Brain microvascular endothelial cell (primary cell): ENCODE data around the gene METTL5.
"Not testable (repeated sequence)": the region's sequence is repeated elsewhere in the genome, so short reads cannot be mapped to it uniquely, and the experiment has no call there.

Experiments used
- DNase-seq: peaks from one replicate; pipeline ENCODE4 v3.0.0-alpha.2; 2020
- H3K27ac ChIP-seq: fragments of 250-450 bp; sonication (Bioruptor Pico); 2 replicates; pipeline ENCODE4 v1.5.1; 2020; ENCODE audit warnings: mild to moderate bottlenecking, moderate library complexity
- H3K27me3 ChIP-seq: fragments of 250-450 bp; sonication (Bioruptor Pico); replicated peaks from 2 replicates; pipeline ENCODE4 v1.5.1; 2020; ENCODE audit warnings: mild to moderate bottlenecking
- H3K36me3 ChIP-seq: fragments of 250-450 bp; sonication (Bioruptor Pico); replicated peaks from 2 replicates; pipeline ENCODE4 v1.5.1; 2020; ENCODE audit warnings: mild to moderate bottlenecking
- H3K4me3 ChIP-seq: 2 replicates; pipeline ENCODE4 v1.5.1; 2011; ENCODE audit warnings: low read depth, mild to moderate bottlenecking, control low read depth, low read length, moderate library complexity
- in situ Hi-C: cut with HindIII; loops from 2 replicates; pipeline ENCODE4 v1.10.0; 2017; ENCODE audit warnings: low sequenced_read_pairs, low pct_ligation_motif_present
- TF ChIP-seq, protein P1 (sequence below): IDR thresholded peaks from 2 replicates; pipeline ENCODE4 v1.5.1; 2011; ENCODE audit warnings: low read depth, mild to moderate bottlenecking, moderate library complexity, low read length, control low read depth, inconsistent platforms; ENCODE audit errors: missing control alignments

Gene METTL5

DNA sequence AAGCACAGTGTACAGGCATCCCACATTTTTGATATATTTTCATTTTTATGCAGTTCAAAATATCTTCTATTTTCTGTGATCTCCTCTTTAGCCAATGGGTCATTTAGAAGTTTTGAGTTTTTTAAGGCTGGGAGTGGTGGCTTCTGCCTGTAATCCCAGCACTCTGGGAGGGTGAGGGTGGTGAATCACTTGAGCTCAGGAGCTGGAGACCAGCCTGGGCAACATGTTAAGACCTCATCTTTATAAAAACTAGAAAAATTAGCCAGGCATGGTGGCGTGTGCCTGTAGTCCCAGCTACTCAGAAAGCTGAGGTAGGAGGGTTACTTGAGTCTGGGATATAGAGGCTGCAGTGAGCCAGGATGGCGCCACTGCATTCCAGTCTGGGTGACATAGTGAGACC lies 20.3 kb upstream of the METTL5 start:
- in situ Hi-C loops, result no loop called here
- H3K36me3 ChIP-seq, result peaks cover 3% of the 10 kb centered on the region
- no peak overlapping the region for H3K4me3 ChIP-seq
- TF ChIP-seq, protein P1, sequence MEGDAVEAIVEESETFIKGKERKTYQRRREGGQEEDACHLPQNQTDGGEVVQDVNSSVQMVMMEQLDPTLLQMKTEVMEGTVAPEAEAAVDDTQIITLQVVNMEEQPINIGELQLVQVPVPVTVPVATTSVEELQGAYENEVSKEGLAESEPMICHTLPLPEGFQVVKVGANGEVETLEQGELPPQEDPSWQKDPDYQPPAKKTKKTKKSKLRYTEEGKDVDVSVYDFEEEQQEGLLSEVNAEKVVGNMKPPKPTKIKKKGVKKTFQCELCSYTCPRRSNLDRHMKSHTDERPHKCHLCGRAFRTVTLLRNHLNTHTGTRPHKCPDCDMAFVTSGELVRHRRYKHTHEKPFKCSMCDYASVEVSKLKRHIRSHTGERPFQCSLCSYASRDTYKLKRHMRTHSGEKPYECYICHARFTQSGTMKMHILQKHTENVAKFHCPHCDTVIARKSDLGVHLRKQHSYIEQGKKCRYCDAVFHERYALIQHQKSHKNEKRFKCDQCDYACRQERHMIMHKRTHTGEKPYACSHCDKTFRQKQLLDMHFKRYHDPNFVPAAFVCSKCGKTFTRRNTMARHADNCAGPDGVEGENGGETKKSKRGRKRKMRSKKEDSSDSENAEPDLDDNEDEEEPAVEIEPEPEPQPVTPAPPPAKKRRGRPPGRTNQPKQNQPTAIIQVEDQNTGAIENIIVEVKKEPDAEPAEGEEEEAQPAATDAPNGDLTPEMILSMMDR, result no peak
- H3K27ac ChIP-seq, result no peak overlapping the region
- no peak for DNase-seq
- no peaks in the 10 kb centered on the region for H3K27me3 ChIP-seq

DNA sequence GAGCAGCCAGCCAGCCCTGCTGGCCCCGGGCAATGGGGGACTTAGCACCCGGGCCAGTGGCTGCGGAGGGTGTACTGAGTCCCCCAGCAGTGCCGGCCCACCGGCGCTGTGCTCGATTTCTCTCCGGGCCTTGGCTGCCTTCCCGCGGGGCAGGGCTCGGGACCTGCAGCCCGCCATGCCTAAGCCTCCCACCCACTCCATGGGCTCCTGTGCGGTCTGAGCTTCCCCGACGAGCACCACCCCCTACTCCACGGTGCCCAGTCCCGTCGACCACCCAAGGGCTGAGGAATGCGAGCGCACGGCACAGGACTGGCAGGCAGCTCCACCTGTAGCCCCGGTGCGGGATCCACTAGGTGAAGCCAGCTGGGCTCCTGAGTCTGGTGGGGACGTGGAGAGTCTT lies 16.9 kb upstream of the METTL5 start:
- DNase-seq, H3K27me3 ChIP-seq, H3K4me3 ChIP-seq, H3K27ac ChIP-seq, in situ Hi-C loops, H3K36me3 ChIP-seq: not testable (repeated sequence)

DNA sequence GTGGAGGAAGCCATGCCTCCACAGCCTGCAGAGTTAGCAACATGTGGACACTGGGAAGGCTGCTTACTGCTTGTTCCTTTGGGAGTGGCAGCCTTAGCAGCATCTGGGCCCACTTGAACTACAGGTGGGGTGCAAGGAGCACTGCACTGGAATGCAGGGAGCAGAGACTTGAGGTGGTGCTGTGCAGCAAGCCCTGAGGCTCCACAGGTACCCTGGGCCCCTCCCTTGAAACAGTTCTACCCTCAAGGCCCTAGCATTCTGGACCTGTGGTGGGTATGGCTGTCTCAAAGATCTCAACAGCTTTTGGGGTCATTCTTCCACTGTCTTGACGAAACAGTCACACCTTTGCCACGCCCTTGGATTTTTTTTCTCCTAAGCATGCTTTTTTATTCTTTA lies 16.0 kb upstream of the METTL5 start:
- no peak overlapping the region for H3K27ac ChIP-seq
- H3K4me3 ChIP-seq, result no peak overlapping the region
- no peak for DNase-seq
- peaks cover 3% of the 10 kb centered on the region for H3K36me3 ChIP-seq
- TF ChIP-seq, protein P1, result no peak
- H3K27me3 ChIP-seq, result no peaks in the 10 kb centered on the region
- in situ Hi-C loops, result no loop called here

DNA sequence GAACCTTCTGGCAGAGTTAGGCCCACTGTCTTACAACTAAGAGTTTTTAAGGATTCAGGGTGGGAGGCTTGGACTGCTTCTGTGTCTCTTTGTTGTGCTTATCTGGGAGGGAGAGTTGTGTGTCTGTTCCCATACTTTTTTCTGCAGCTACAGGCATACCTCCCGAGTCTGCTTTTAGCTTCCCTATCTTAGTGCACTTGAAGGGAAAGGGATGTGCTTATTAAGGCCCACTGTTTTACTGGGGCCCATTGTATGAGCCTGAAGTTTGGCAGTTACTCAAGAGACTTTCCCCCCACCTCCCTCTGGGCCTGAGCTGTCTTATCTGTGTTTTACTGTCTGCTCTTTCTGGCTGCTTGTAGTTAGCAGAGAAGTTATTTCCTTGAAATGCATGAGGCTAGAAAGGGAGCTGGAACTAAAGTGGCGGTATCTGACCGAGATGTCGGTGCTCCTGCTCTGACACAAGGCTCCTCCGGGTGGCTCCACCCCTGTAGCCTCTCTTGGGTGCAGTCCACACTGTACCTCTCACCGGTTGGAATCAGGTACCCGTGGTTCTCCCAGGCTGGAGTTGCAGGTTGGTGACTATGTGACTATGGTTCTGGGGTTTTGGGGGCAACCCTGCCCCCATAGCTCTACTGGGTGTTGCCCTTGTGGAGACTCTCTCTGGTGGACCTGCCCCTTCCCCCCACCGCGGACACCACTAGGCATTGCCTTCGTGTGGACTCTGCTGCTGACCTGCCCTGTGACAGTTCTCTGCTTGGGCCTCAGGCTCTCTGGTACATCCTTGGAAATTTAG lies 15.4 kb upstream of the METTL5 start:
- no peak overlapping the region for H3K27ac ChIP-seq
- in situ Hi-C loops, result no loop called here

DNA sequence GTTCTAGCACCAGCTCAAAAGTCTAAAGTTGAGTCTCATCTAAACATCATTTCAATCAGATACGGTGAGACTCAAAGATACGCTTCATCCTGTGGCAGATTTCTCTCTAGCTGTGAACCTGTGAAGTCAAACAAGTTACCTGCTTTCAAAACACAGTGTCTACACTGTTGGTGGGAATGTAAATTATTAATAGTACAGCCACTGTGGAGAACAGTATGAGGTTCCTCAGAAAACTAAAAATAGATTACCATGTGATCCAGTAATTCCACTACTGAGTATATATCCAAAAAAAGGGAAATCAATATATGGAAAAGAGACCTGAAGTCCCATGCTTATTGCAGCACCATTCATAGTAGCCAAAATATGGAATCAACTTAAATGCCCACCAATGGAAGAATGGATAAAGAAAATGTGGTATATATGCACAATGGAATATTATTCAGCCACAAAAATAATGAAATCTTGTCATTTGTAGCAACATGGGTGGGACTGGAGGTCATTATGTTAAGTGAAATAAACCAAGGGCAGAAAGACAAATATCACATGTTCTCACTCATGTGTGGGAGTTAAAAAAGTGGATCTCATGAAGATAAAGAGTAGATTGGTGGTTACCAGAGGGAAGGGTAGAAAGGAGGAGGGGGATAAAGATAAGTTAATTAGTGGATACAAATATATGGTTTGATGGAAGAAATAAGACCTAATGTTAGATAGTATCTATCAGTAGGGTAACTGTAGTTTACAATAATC lies 14.2 kb upstream of the METTL5 start:
- H3K36me3 ChIP-seq, result peaks cover 3% of the 10 kb centered on the region
- in situ Hi-C loops, result no loop called here
- no peaks in the 10 kb centered on the region for H3K27me3 ChIP-seq
- no peak overlapping the region for H3K4me3 ChIP-seq
- TF ChIP-seq, protein P1, result no peak
- DNase-seq, result no peak
- H3K27ac ChIP-seq, result no peak overlapping the region

More for the DNA sequence above, 15.4 kb upstream of the METTL5 start:
- Histone ChIP-seq H3K27me3 (no peaks in the 10 kb centered on the region), H3K4me3 (no peak overlapping the region), H3K36me3 (peaks cover 3% of the 10 kb centered on the region)
- TF ChIP-seq, protein P1, result no peak
- DNase-seq, result peak; percentile 21

DNA sequence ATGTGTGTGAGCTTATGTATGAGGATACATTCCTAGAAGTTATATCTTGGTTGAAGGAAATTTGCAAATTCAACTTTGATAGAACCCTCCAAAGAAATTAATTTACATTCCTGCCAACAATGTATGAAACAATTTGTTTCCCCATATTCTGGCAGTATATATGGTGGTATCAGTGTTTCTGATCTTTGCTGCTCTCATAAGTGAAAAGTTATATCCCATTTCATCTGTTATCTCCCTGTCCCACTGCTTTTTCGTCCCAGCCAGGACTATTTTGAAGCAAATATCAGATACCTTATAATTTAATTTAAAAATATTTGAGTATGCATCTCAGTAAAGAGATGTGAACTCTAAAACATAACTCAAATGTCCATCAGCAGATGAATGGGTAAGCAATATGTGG lies 9.7 kb upstream of the METTL5 start:
- TF ChIP-seq, protein P1, result no peak
- in situ Hi-C loops, result no loop called here
- Histone ChIP-seq H3K27me3 (no peaks in the 10 kb centered on the region), H3K27ac (no peak overlapping the region), H3K4me3 (no peak overlapping the region), H3K36me3 (no peaks in the 10 kb centered on the region)
- no peak for DNase-seq
